ENCODE results near the gene CADPS2. TPM values are rescaled to one million over a fixed set of nuclear protein-coding genes. Genes with fewer than 3 reads are reported as not detected.

Gene CADPS2
- total RNA-seq, 1 donor from 2014 or later: 4.4 TPM

DNA sequence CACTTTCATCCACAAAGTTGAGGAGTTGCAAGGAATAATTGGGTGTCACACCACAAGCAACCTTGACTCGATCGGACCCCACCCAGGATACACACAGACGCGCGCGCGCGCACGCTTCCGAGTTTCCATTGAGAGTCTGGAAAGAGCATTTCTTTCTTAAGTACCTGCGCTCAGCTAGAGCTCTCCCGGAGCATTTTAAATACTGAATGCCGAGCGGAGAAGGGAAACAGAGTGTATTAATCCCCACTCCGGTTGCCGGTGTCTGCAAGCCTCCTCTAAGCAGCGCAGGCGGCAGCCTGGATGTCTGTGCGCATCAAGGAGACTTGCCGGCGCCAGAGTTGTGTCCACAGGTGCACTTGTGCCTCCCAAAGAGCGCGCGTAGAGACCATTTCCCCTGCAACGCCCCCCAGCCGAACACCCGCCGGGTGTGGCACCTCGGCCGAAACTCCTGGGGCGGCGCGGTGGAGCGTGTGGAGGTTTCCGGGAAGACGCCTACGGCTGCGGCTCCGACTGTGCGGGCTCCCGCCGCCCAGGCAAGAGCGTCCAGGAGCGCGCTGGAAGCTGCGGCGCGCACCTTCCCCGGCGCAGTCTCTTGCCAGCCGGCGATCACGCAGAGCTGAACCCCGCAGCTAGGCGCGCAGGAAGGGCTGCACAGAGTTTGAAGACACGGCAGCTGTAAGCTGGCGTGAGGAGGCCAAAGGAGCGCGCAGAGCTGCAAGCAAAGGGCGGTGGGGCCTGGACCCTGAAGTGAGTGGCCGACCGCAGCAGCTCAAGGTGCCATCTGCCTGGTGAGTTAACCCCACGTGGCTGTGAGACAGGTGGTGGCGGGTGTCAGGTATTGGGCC, 580.6 kb downstream of the CADPS2 start:
- TF ChIP-seq, protein P1, sequence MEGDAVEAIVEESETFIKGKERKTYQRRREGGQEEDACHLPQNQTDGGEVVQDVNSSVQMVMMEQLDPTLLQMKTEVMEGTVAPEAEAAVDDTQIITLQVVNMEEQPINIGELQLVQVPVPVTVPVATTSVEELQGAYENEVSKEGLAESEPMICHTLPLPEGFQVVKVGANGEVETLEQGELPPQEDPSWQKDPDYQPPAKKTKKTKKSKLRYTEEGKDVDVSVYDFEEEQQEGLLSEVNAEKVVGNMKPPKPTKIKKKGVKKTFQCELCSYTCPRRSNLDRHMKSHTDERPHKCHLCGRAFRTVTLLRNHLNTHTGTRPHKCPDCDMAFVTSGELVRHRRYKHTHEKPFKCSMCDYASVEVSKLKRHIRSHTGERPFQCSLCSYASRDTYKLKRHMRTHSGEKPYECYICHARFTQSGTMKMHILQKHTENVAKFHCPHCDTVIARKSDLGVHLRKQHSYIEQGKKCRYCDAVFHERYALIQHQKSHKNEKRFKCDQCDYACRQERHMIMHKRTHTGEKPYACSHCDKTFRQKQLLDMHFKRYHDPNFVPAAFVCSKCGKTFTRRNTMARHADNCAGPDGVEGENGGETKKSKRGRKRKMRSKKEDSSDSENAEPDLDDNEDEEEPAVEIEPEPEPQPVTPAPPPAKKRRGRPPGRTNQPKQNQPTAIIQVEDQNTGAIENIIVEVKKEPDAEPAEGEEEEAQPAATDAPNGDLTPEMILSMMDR (conservative IDR thresholded peaks at IDR 0.05; ENCODE audit: low read depth, low read length): no peak
- no peak overlapping the region for H3K4me3 ChIP-seq (ENCODE audit: low read depth, low read length)
- no peak for DNase-seq (ENCODE audit: low read depth)

DNA sequence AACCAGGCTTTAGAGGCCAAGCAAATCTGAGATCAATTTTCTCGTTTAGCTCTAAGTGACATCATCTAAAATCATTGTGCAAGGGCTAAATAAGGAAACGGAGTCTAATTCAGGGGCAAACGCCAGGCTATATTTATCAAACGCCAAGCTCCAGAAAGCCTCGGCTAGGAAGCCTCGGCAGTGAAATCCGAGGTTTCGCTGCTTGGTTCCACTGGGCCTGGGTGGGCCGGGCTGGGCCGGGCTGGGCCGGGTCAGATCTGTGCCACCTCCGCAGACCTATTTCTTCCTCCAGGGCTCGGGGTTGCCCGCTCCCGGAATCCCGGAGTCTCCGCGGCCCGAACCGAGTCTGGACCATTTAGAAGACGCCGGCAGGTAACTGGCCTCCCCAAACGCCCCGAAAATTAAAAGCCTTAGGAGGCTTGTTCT, 581.3 kb downstream of the CADPS2 start:
- TF ChIP-seq, protein P1 (conservative IDR thresholded peaks at IDR 0.05; ENCODE audit: low read depth, low read length): no peak
- H3K4me3 ChIP-seq (ENCODE audit: low read depth, low read length): no peak overlapping the region
- DNase-seq (ENCODE audit: low read depth): no peak

DNA sequence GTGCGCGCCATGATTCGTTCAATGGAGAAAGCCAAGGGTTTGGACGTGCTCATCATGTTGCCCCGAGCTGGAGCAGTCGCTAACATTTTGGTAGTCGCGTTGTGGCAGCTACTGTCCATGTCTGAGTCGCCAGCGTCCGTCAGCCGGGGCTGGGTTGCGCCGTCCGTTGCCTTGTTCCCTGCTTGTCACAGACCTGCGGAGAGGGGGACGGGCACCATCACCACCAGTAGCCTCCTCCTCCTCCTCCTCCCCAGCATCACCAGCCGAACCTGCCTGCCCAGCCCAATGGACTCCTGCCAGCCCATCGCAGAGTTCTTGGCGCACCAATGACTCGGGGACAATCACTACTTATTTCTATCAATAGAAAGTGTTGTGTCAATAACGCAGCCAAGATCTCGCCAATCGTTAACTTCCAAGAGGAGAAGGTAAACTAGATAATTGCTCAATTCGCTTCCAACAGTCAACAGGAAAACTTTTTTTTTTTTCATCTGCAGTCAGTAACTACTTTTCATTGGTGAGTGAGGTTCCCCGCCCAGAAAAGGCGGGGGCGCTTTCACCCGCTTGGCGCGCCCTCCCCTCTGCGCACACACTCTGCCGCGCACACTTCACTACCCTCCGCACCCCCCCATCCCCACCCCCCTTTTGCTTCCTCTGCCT, 581.8 kb downstream of the CADPS2 start, which contains the start of gene FEZF1:
TSS of gene FEZF1 (minus strand) at position 432 of the 657 bp plus-strand sequence. CDS start at position 119, 313 bp downstream.
- no peak for DNase-seq (ENCODE audit: low read depth)

DNA sequence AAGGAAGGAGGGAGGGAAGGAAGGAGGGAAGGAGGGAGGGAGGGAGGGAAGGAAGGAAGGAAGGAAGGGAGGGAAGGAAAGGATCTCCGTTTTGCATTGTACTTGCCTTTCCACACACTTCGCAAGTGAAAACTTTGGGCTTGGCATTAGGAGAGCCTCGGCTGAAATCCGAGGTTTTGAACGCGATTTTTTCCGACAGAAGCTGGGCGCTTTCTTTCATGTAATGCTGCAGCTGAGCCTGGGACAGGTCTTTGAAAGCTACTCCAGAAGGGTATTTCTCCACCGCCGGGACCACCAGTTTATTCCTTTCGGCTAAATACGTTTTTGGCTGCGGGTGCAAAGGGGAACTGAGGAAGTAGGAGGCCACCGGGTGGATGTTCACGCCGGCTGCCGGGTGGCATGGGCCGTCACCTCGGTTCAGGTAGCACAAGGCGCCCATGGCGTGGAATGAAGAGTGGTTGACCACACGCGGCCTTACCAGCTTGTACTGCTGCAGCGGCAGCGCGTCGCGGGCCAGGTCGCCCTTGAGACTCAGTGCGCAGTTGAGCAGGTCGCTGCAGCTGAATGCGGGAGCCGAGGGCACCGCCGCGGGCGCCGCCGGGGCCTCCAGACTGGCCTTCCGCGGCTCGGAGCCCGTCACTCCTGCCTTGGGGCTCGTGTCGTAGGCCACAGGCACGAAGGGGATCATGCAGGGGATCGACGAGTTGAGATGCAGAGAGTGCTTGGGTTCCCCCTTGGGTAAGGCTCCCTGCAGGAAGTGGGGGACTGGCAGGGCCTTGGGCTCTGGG, 582.5 kb downstream of the CADPS2 start:
- DNase-seq (ENCODE audit: low read depth): no peak
- TF ChIP-seq, protein P1 (conservative IDR thresholded peaks at IDR 0.05; ENCODE audit: low read depth, low read length): no peak
- H3K4me3 ChIP-seq (ENCODE audit: low read depth, low read length): no peak overlapping the region

More for the DNA sequence above, 581.8 kb downstream of the CADPS2 start, which contains the start of gene FEZF1:
- no peak within 1 kb of the TSS for H3K4me3 ChIP-seq (ENCODE audit: low read depth, low read length)
- TF ChIP-seq, protein P1 (conservative IDR thresholded peaks at IDR 0.05; ENCODE audit: low read depth, low read length): no peak

DNA sequence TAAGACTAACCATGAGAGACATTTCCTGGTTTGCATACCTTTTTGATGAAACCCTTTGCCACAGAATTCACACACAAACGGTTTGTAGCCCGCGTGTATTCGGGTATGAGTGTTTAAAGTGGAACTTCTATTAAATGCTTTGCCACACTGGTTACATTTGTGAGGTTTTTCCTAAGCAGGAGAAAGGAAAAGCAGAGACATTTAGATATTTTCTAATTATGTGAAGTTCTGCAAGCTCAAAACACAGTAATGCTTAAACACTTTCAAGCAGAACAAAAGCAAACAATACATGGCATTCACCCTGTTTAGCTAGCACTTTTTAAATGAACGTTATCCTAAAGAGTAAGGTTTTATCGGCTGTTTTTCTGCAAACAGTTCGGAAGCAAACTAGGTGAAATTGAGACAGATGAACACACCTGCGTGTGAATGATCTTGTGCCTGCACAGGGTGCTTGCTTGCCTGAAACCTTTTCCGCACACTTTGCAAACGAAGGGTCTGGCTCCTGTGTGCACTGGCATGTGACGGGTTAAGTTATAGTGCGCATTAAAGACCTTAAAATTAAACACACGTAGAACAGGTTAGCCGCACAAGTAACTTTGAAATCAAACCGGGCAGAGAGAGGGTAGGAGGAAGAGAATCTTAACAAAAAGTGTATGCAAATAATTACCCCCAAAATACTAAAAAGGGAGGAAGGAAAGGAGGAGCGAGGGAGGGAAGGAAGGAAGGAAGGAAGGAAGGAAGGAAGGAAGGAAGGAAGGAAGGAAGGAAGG, 583.3 kb downstream of the CADPS2 start:
- no peak overlapping the region for H3K4me3 ChIP-seq (ENCODE audit: low read depth, low read length)
- TF ChIP-seq, protein P1 (conservative IDR thresholded peaks at IDR 0.05; ENCODE audit: low read depth, low read length): no peak
- no peak for DNase-seq (ENCODE audit: low read depth)

Measured in epithelial cell of proximal tubule (primary cell).